Lower leg skin (tissue), 4 donors: ENCODE measurements around the gene TNFRSF13B. TPM values are rescaled to one million over a fixed set of nuclear protein-coding genes. Genes with fewer than 3 reads are reported as not detected.

Experiments
- DNase-seq, 2 donors: peaks; one replicate each; pipeline ENCODE4 v3.0.0-alpha.2; 2019; ENCODE audit warnings: low spot score in 2 of 2
- H3K4me3 ChIP-seq: fragments of 200-600 bp; sonication (generic); 2 replicates; pipeline ENCODE4 v1.5.1; 2017; ENCODE audit warnings: mild to moderate bottlenecking, low read depth; ENCODE audit not compliant: poor library complexity, severe bottlenecking
- POLR2A ChIP-seq, 2 donors: fragments of 450-650 bp; IDR thresholded peaks; one replicate each; pipeline ENCODE4 v1.6.1; 2016 to 2017; ENCODE audit warnings: antibody characterized with exemption in 2 of 2, mild to moderate bottlenecking in 1 of 2, moderate library complexity in 1 of 2
- WGBS, 2 donors: methylation state at CpG; one replicate each; pipeline ENCODE4 v1.1.5; 2018; 5-methylcytosine and 5-hydroxymethylcytosine counted together
- intact Hi-C: fragments of 100-400 bp; cut with DNase I; formaldehyde crosslinking; loops from one replicate; pipeline ENCODE4 v1.15.0; 2023; ENCODE audit warnings: low total_unique reads
- total RNA-seq, 4 donors: library from RNA; depleted of rRNA; stranded (reverse); fragments of >200 nt; gene quantifications; one replicate each; pipeline ENCODE4 v1.1.0, GENCODE V29; 2016
- TF ChIP-seq, protein P1 (sequence below), 3 donors: fragments of 450-650 bp; IDR thresholded peaks; one replicate each; pipeline ENCODE4 v1.5.1; 2016; ENCODE audit warnings: antibody characterized with exemption in 3 of 3, mild to moderate bottlenecking in 3 of 3, moderate library complexity in 2 of 3

TNFRSF13B gene
- total RNA-seq, 4 donors from 2014 or later, result not detected

DNA sequence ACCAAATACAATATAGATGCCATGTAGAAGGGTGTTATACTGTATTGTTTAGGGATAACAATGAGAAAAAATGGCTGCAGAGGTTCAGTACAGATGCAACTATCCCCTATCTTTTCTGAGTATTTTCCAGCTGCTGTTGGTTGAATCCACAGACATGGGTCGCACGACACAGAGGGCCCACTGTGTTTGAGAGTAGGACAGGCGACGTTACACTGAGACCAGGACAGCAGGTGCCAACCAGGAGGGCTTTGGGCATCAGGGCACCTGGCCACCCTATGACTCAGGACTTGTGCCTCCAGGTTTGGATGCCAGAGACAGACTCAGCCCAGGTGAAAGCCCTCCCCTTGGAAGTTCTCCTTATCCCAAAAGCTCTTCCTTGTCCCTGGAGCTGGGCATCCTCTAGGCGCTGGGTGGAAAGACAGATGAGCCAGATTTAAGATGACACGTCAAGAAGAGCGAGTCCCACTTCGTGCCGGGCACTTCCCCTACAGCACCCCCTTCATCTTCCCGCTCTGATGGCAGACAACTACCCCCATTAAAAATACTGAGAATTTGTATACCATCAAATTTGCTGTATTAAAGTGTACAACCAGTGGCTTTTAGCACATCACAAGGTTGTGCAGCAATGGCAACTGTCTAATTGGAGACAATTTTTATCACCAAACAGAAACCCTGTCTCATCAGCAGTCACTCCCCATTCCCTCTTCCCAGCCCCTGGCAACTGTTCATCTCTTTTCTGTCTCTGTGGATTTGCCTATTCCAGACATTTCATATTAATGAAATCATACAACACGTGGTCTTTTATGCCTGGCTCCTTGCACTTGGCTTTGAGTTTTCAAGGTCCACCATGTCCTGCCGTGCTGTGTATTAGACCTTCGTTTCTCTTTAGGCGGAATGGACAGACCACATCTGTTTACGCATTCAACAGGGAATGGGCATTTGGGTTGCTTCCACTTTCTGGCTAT is 30.6 kb downstream of the TNFRSF13B start:
- intact Hi-C loops, result no loop called here
- peak in 1 of 2 donors; percentile 70 for DNase-seq
- whole genome bisulfite sequencing, 2 donors, result 81 to 89% methylated on average over 15 of the region's 15 CpGs

DNA sequence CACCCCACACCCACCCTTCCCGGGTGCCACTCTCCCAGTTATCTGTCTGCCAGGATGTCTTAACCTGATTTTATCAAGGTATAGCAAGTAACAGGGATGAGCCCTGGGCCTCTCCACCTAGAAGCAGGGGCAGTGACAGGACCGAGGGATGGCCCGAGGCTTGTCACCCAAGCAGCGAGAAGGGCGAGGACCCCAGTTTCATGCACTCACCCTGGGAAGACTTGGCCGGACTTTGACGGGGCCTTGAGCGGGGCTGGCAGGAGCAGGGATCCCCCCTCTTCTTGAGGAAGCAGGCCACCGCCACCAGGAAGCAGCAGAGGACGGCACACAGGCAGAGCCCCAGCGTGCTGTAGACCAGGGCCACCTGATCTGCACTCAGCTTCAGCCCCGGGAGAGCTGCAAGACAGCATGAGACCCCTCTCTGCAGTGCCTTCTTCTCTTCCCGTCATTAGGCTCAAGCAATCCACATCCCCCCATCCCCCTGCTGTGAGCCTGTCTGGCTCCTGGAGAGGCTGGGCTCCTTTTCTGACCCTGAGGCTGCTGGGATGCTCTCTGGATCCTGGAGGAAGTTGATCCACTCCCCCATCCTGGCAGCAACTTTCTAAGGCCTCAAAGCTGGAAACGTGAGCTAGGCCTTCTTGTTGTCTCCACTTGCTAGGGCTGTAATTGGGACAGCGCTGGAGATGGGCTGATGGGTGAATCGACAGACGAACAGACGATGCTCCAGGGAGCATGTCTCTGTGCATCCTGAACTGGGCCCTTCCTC is 31.6 kb downstream of the TNFRSF13B start:
- TF ChIP-seq, protein P1, sequence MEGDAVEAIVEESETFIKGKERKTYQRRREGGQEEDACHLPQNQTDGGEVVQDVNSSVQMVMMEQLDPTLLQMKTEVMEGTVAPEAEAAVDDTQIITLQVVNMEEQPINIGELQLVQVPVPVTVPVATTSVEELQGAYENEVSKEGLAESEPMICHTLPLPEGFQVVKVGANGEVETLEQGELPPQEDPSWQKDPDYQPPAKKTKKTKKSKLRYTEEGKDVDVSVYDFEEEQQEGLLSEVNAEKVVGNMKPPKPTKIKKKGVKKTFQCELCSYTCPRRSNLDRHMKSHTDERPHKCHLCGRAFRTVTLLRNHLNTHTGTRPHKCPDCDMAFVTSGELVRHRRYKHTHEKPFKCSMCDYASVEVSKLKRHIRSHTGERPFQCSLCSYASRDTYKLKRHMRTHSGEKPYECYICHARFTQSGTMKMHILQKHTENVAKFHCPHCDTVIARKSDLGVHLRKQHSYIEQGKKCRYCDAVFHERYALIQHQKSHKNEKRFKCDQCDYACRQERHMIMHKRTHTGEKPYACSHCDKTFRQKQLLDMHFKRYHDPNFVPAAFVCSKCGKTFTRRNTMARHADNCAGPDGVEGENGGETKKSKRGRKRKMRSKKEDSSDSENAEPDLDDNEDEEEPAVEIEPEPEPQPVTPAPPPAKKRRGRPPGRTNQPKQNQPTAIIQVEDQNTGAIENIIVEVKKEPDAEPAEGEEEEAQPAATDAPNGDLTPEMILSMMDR (IDR thresholded peaks at IDR 0.05), result no peak
- no peak for TF ChIP-seq POLR2A (IDR thresholded peaks at IDR 0.05)
- WGBS, 2 donors, result 84 to 86% methylated on average over 17 to 18 of the region's 18 CpGs
- H3K4me3 ChIP-seq, result no peak overlapping the region
- DNase-seq, result peak in 1 of 2 donors; percentile 73
- intact Hi-C loops, result no loop called here

More for the DNA sequence above, 30.6 kb downstream of the TNFRSF13B start:
- no peak overlapping the region for H3K4me3 ChIP-seq
- TF ChIP-seq, protein P1 (IDR thresholded peaks at IDR 0.05), result no peak
- no peak for TF ChIP-seq POLR2A (IDR thresholded peaks at IDR 0.05)

DNA sequence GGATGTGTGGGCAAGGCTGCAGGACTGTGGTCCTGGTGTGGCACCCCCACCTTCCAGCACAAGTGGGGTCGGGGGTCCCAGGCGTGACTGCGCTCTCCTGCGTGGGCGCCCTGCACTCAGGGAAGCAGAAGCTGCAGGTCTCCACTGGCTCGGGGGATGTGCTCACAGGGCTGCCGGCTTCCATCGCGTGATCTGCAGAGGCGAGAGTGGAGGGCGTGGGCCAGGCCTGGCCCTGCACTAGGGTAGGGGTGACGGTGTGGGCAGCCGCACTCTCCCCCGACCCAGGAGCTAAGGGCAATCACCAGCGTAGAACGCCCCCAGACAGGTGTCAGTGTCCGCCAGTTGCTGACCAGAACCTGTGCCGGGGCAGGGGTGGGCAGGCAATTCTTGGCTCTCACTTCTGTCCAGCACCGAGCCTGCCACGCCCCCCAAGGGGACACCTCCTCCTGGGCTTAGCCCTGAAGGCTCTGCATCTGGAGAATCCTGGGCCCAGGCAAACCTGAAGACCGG is 32.3 kb downstream of the TNFRSF13B start:
- no peak for TF ChIP-seq POLR2A (IDR thresholded peaks at IDR 0.05)
- TF ChIP-seq, protein P1 (IDR thresholded peaks at IDR 0.05), result no peak
- DNase-seq, result no peak

DNA sequence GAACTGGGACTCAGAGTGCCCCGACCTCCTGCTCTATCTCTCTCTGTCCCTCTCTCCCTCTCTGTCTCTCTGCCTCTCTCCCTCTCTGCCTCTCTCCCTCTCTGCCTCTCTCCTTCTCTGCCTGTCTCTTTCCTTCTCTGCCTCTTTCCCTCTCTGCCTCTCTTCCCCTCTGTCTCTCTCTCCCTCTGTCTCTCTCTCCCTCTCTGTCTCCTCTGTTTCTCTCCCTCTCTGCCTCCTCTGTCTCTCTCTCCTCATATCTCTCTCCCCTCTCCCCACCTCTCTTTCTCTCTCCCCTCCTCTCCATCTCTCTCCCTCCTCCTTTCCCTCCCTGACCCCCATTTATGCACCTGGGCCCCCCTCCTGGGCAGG is 32.7 kb downstream of the TNFRSF13B start:
- WGBS, 2 donors, result 8 to 27% methylated on average over 1 of the region's 1 CpG
- H3K4me3 ChIP-seq, result no peak overlapping the region
- TF ChIP-seq, protein P1 (IDR thresholded peaks at IDR 0.05), result no peak
- TF ChIP-seq POLR2A (IDR thresholded peaks at IDR 0.05), result no peak
- intact Hi-C loops, result no loop called here
- DNase-seq, result no peak

More for the DNA sequence above, 32.3 kb downstream of the TNFRSF13B start:
- WGBS, 2 donors, result 83 to 87% methylated on average over 21 of the region's 21 CpGs
- intact Hi-C loops, result no loop called here
- no peak overlapping the region for H3K4me3 ChIP-seq

DNA sequence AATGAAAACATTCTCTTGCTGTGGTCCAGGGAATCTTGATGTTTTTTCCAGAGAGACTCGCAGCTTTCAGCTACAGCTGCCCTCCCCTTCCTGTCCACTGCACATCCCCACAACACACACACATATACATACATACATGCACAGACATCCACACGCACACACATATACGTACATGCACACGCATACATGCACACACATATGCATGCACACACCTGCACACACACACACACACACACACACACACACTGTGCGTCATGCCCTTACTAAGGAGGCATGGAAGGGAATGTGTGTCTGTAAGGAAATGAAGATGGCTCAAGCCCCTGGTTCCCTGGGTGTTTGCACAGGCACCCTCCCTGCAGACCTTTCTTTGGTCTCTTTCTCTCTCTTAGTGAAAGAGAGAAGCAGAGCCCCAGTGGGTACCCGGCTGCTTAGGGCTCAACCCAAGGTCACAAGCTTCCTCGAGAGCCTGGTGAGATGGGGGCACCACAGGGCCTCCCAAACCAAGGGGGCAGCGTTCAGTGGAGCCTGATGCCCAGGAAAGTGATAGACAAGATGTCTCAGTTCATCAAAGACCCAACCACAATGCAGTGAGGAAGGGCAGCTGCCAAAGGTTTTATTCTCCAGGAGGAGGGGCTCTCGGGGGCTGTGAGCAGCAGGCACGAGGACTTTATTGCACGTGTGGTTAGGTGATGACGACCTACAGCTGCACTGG is 33.3 kb downstream of the TNFRSF13B start:
- no peak for TF ChIP-seq POLR2A (IDR thresholded peaks at IDR 0.05)
- TF ChIP-seq, protein P1 (IDR thresholded peaks at IDR 0.05), result no peak
- DNase-seq, result peak in 1 of 2 donors; percentile 31
- intact Hi-C loops, result no loop called here
- WGBS, 2 donors, result 53 to 56% methylated on average over 12 of the region's 12 CpGs
- no peak overlapping the region for H3K4me3 ChIP-seq
